ENCODE data around the gene EOLA1. TPM values are rescaled to one million over a fixed set of nuclear protein-coding genes. Genes with fewer than 3 reads are reported as not detected.

EOLA1 gene
- total RNA-seq, 4 donors from 2014 or later = 3.9 to 13.4 (median 11.5) TPM

- intact Hi-C loops (cut with DNase I; ENCODE audit: low total_unique reads) = no loop called here
- peak; percentile 88 to 97 for DNase-seq (ENCODE audit: low spot score in 2 of 2)
- H3K4me3 ChIP-seq (ENCODE audit: low read depth, poor library complexity, severe bottlenecking) = peak within 1 kb of the TSS; percentile 25
- 0 to 51% methylated on average over 18 to 41 of the region's 54 CpGs for WGBS, 2 donors
- TF ChIP-seq POLR2A (IDR thresholded peaks at IDR 0.05) (peak in 1 of 2 donors; percentile 84), CTCF (IDR thresholded peaks at IDR 0.05) (no peak)
Measured at GRCh38 chrX:149504915-149505651, 35.7 kb upstream of the EOLA1 start, which contains the start of gene IDS. TSS of gene IDS (minus strand) at chrX:149505306. CDS start at chrX:149505137, 169 bp downstream.

- no peak for TF ChIP-seq POLR2A (IDR thresholded peaks at IDR 0.05)
- WGBS, 2 donors = 86 to 90% methylated on average over 9 of the region's 9 CpGs
- H3K4me3 ChIP-seq (ENCODE audit: low read depth, poor library complexity, severe bottlenecking) = no peak overlapping the region
- intact Hi-C loops (cut with DNase I; ENCODE audit: low total_unique reads) = no loop called here
- DNase-seq (ENCODE audit: low spot score in 2 of 2) = peak in 1 of 2 donors; percentile 77
Measured at GRCh38 chrX:149505671-149506070, 35.1 kb upstream of the EOLA1 start.

- WGBS, 2 donors = 81 to 97% methylated on average over 2 of the region's 2 CpGs
- no peak for DNase-seq (ENCODE audit: low spot score in 2 of 2)
- intact Hi-C loops (cut with DNase I; ENCODE audit: low total_unique reads) = no loop called here
Measured at GRCh38 chrX:149506349-149506748, 34.5 kb upstream of the EOLA1 start.

GRCh38 chrX:149508467-149508866 lies 32.3 kb upstream of the EOLA1 start:
- DNase-seq (ENCODE audit: low spot score in 2 of 2) = no peak
- intact Hi-C loops (cut with DNase I; ENCODE audit: low total_unique reads) = no loop called here
- H3K4me3 ChIP-seq (ENCODE audit: low read depth, poor library complexity, severe bottlenecking) = no peak overlapping the region
- WGBS, 2 donors = 63% methylated on average over 1 of the region's 1 CpG
- TF ChIP-seq CTCF (IDR thresholded peaks at IDR 0.05) (no peak), POLR2A (IDR thresholded peaks at IDR 0.05) (no peak)

More at GRCh38 chrX:149506349-149506748, 34.5 kb upstream of the EOLA1 start:
- no peak overlapping the region for H3K4me3 ChIP-seq (ENCODE audit: low read depth, poor library complexity, severe bottlenecking)
- TF ChIP-seq POLR2A (IDR thresholded peaks at IDR 0.05) (no peak), CTCF (IDR thresholded peaks at IDR 0.05) (no peak)

- intact Hi-C loops (cut with DNase I; ENCODE audit: low total_unique reads) = no loop called here
- WGBS, 2 donors = 16 to 37% methylated on average over 4 of the region's 4 CpGs
- H3K4me3 ChIP-seq (ENCODE audit: low read depth, poor library complexity, severe bottlenecking) = no peak overlapping the region
- peak in 1 of 2 donors; percentile 15 for DNase-seq (ENCODE audit: low spot score in 2 of 2)
- TF ChIP-seq CTCF (IDR thresholded peaks at IDR 0.05) = no peak
- no peak for TF ChIP-seq POLR2A (IDR thresholded peaks at IDR 0.05)
Measured at GRCh38 chrX:149510386-149510785, 30.4 kb upstream of the EOLA1 start.

- peak in 1 of 2 donors; percentile 72 for DNase-seq (ENCODE audit: low spot score in 2 of 2)
- H3K4me3 ChIP-seq (ENCODE audit: low read depth, poor library complexity, severe bottlenecking) = no peak overlapping the region
- intact Hi-C loops (cut with DNase I; ENCODE audit: low total_unique reads) = no loop called here
- TF ChIP-seq POLR2A (IDR thresholded peaks at IDR 0.05) (no peak), CTCF (IDR thresholded peaks at IDR 0.05) (no peak)
- WGBS, 2 donors = 45 to 67% methylated on average over 5 of the region's 5 CpGs
Measured at GRCh38 chrX:149511081-149511480, 29.7 kb upstream of the EOLA1 start.
